IPS-18c (cell line): Measurements from ENCODE around the gene GCNT2.
"Not testable (repeated sequence)": the region's sequence is repeated elsewhere in the genome, so short reads cannot be mapped to it uniquely, and the experiment has no call there.

Source experiments
- H3K4me3 ChIP-seq: 2 replicates; pipeline ENCODE4 v1.7.0; 2013; ENCODE audit warnings: low read depth, mild to moderate bottlenecking, low read length, moderate library complexity; ENCODE audit not compliant: insufficient read depth
- H3K9me3 ChIP-seq: one replicate; pipeline ENCODE4 v1.6.1; 2013; ENCODE audit warnings: mild to moderate bottlenecking, low read length, moderate library complexity; ENCODE audit not compliant: control insufficient read depth, insufficient read depth

GCNT2 gene

DNA sequence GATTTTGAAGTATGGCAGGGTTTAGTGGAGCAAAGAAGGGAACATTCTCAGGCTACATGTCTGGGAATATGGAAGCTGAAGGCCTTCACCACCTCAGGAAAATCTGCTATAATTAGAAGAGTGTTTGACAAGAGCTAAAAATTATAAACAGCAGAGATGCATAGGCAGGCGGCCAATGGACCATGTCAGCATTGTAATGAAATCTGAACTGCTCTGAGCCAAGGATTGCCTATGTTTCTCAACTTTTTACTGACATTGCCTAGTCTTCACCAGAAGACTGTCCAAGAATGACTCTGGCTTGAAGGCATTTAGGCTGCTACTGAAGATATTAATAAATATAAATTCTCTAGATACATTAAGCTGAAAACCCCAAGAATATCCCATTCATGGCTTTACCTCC lies 89.1 kb downstream of the GCNT2 start:
- Histone ChIP-seq H3K4me3 (no peak overlapping the region), H3K9me3 (peaks cover 2% of the 10 kb centered on the region)

DNA sequence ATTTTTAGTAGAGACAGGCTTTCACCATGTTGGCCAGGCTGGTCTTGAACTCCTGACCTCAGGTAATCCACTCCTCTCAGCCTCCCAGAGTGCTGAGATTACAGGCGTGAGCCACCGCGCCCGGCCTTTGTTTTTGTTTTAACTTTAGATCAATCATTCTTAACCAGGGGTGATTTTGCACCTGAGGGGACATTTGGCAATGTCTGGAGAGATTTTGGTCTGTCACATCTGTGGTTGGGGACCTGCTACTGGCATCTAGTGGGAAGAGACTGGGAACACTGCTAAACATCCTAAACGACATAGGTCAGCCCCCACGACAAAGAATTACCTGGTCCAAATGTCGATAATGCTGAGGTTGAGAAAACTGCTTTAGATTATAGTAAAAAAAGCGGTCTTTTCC lies 91.0 kb downstream of the GCNT2 start:
- Histone ChIP-seq H3K9me3 (peaks cover 2% of the 10 kb centered on the region), H3K4me3 (no peak overlapping the region)

DNA sequence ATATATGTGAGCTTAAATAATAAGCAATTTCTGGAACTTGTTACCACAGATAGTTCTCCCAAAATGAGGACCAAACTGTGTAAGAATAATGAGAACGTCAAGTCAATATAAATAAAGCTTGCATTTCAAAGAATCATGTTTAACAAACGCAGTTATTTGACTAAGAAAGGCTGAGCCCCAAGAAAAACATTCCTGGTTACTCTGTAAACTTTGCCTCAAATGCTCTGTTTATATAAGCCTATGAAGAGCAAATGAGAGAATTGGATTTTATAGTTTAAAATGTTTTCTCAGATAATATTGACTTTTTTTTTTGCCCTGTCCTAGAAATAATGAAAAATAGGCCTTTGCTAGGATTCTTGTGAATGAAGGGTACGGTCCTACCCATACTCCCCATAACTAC lies 91.9 kb downstream of the GCNT2 start:
- H3K4me3 ChIP-seq, result no peak overlapping the region
- H3K9me3 ChIP-seq, result peaks cover 2% of the 10 kb centered on the region

DNA sequence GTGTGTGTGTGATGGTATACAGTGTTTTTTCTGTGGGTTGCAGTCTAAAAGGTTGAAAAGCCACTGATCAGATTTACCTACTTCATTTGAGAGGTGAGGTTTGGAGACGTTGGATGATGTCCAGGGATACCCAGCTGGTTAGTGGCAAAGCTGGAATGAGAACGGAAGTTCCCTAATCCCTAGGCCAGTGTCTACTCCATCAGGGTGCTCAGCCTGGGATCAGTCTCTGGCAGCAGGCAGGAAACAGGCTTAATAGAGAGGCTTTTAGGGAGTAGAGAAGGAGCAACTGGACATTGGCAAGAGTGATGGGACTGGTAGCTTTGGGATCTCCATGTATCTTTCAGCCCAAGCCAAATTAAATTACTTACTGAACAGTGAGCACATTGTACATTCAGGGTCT lies 92.6 kb downstream of the GCNT2 start:
- no peak overlapping the region for H3K4me3 ChIP-seq

GRCh38 chr6:10615675-10616074 lies 94.5 kb downstream of the GCNT2 start:
- no peaks in the 10 kb centered on the region for H3K9me3 ChIP-seq
- H3K4me3 ChIP-seq, result no peak overlapping the region

More for the DNA sequence above, 92.6 kb downstream of the GCNT2 start:
- peaks cover 2% of the 10 kb centered on the region for H3K9me3 ChIP-seq

GRCh38 chr6:10616266-10616665 lies 95.1 kb downstream of the GCNT2 start:
- H3K9me3 ChIP-seq, H3K4me3 ChIP-seq: not testable (repeated sequence)

DNA sequence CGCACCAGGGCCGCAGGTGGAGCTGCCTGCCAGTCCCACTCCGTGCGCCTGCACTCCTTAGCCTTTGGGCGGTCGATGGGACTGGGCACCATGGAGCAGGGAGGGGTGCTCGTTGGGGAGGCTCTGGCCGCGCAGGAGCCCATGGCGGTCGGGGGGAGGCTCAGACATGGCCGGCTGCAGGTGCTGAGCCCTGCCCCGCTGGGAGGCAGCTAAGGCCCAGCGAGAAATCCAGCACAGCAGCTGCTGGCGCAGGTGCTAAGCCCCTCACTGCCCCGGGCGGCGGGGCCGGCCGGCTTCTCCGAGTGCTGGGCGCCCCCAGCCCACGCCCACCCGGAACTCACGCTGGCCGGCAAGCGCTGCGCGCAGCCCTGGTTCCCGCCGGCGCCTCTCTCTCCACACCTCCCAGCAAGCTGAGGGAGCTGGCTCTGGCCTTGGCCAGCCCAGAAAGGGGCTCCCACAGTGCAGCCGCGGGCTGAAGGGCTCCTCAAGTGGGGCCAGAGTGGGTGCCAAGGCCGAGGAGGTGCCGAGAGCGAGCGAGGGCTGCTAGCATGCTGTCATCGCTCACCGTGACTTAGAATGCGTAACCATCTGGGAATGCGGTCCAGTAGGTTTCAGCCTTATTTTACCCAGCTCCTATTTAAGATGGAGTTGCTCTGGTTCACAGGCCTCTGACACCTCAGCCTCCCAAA lies 96.0 kb downstream of the GCNT2 start:
- Histone ChIP-seq H3K9me3 (no peaks in the 10 kb centered on the region), H3K4me3 (no peak overlapping the region)

GRCh38 chr6:10618409-10618808 lies 97.3 kb downstream of the GCNT2 start:
- Histone ChIP-seq H3K9me3 (no peaks in the 10 kb centered on the region), H3K4me3 (no peak overlapping the region)

DNA sequence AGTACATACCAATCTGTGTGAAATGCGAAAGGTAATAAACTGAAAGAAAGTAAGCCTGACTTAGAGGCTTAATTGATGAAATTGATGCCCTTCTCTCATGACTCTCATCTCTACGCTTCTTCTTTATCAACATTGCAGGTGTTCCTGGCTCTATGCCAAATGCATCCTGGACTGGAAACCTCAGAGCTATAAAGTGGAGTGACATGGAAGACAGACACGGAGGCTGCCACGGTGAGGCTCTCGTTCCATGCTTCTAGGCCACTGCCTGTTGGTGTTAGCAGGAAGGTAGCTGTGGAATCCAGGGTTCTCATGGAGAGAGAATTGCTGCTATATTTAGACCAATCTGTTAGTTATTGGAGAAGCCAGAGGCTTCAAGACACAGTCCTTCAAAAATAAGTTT lies 100.1 kb downstream of the GCNT2 start:
- H3K9me3 ChIP-seq, result no peaks in the 10 kb centered on the region

DNA sequence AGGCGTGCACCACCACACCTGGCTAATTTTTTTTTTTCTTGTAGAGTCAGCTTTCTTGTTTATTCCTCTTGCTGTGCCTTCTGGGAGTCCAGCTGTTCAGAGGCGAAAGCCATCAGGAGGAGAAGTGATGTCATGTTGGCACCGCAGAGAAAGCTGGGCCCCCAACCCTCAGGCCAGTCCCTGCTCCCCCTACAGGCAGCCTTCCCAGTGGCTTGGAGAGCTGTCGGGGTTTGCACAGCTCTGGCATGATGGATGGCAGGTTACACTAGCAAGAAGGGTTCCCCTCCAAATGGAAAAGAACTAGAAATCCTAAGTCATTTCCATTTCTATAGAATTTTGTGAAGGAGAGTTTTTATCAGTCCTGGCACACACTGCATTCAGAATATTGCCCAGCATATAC lies 100.7 kb downstream of the GCNT2 start:
- Histone ChIP-seq H3K9me3 (no peaks in the 10 kb centered on the region), H3K4me3 (no peak overlapping the region)

More for the DNA sequence above, 100.1 kb downstream of the GCNT2 start:
- H3K4me3 ChIP-seq, result no peak overlapping the region

DNA sequence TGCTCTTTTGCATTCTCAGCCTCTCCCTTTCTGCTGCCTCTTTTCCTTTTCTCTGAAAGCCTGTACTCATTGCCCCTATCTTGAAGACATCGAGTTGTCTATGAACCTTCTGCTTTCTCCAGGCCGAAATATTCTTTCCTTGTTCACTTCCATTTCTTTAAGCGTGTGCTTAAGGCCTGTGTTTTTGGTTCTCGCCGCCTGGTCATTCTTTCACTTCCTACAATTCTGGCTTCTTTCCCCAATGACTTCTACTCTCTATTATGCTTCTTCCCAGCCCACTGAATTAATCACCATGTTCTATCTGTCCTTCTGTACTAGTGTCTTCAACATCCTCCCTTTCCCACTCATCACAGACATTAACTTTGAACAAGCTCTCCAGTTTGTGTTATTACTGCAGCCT lies 103.7 kb downstream of the GCNT2 start:
- Histone ChIP-seq H3K9me3 (no peaks in the 10 kb centered on the region), H3K4me3 (no peak overlapping the region)

- no peak overlapping the region for H3K4me3 ChIP-seq
- no peaks in the 10 kb centered on the region for H3K9me3 ChIP-seq
Measured at GRCh38 chr6:10626154-10626741, 105.1 kb downstream of the GCNT2 start.

DNA sequence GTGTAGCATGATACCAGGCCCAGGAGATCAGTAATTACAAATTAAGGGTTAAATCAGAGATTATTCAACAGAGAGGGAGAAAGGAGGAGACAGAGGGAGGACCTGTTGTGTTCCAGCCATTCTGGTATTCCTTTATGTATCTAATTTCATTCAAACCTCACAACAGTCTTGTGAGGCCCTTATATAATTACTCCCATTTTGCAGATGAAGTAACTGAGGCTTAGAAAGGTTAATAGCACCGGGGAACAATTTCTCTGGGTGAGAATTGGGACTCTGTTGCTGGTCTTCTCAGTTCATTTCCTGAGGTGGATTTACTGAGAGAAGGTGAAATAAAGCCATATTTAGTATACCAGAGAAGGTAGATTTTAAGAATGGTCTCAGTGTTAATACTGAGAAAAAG lies 106.6 kb downstream of the GCNT2 start:
- H3K4me3 ChIP-seq, result no peak overlapping the region
- no peaks in the 10 kb centered on the region for H3K9me3 ChIP-seq

DNA sequence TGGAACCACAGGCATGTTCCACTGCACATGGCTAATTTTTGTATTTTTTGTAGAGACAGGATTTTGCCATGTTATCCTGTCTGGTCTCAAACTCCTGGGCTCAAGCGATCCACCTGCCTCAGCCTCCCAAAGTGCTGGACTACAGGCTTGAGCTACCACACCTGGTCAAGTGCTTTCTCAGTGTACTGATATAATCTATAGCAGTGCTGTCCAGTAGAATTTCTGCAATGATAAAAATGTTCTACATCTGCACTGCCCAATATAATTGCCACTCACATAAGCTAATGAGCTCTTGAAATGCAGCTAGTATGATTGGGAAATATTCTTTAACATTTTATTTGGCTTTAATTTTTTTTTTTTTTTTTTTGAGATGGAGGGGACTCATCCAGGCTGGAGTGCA lies 109.0 kb downstream of the GCNT2 start:
- H3K4me3 ChIP-seq, result no peak overlapping the region
- no peaks in the 10 kb centered on the region for H3K9me3 ChIP-seq

DNA sequence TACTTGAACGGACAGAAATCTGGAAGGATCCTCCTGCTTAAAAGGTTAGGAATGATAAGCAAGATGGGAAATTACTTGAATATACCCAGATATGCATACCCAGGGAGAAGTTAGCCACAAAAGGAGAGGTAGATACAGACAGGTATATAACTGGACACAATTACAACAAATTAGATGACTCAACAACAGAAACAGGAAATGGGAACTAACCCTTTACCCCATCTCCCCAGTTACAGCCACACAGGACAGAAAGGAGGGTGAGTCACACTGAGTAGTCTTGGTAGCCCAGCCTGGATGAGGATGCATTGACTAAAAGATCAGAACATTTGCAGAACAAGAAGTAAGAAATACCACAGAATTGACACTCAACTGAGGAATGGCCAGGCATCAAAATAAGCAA lies 112.1 kb downstream of the GCNT2 start:
- Histone ChIP-seq H3K9me3 (no peaks in the 10 kb centered on the region), H3K4me3 (no peak overlapping the region)

DNA sequence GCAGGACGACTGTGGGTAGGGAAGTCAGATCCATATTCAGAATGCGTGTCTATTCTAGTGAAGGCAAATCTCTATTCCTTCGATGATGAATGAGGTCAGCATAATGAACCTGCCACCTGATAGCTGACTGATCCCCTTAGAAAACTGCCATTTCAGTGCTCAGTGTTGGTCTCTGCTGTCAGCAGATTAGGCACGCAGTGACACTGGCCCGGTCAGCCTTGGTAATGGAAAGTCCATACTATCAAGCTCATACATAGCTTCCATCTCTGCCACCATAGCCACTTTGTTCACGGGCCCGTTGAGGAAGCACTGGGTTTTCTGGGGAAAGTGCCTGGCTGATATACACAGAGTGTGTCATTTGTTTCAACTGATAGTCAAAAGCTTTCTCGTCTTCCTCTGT lies 119.3 kb downstream of the GCNT2 start:
- H3K9me3 ChIP-seq, result no peaks in the 10 kb centered on the region
- no peak overlapping the region for H3K4me3 ChIP-seq

GRCh38 chr6:10641528-10641927 lies 120.4 kb downstream of the GCNT2 start:
- Histone ChIP-seq H3K4me3 (no peak overlapping the region), H3K9me3 (no peaks in the 10 kb centered on the region)

GRCh38 chr6:10643201-10643651 lies 122.1 kb downstream of the GCNT2 start:
- Histone ChIP-seq H3K4me3 (no peak overlapping the region), H3K9me3 (no peaks in the 10 kb centered on the region)

DNA sequence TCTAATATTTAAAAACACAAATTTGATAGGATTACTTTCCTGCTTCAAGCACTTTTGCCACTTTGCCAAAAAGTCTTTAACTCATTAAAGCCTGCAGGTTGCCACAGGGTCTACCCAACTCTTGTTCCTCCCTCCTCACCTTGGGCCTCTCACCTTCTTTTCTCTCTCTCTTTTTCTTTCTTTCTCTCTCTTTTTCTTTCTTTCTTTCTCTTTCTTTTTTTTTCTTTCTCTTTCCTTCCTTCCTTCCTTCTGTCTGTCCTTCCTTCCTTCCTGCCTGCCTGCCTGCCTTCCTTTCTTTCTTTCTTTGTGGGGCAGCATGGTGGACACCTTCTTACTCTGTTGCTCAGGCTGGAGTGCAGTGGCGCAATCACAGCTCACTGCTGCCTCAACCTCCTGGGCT lies 123.1 kb downstream of the GCNT2 start:
- Histone ChIP-seq H3K9me3 (peaks cover 2% of the 10 kb centered on the region), H3K4me3 (no peak overlapping the region)
